Activated B cell treated with CpG ODN at 0.5 μM for 24 hours (primary cell): ENCODE results near the gene ZNF534. TPM values are rescaled to one million over a fixed set of nuclear protein-coding genes. Genes with fewer than 3 reads are reported as not detected.
"Not testable (repeated sequence)": the region's sequence is repeated elsewhere in the genome, so short reads cannot be mapped to it uniquely, and the experiment has no call there.

Experiments
- ATAC-seq: fragments of 200-7000 bp; cut with Tn5 transposase; one replicate; pipeline ENCODE4 v1.10.0; 2021; ENCODE audit warnings: low read depth, mild to moderate bottlenecking, moderate library complexity
- CTCF ChIA-PET: fragments of 350-600 bp; sonication (Branson Sonifier 250); formaldehyde crosslinking; loops from one replicate; lab custom pipeline; 2021; ENCODE audit warnings: antibody characterized with exemption; lab: Charles Lee
- POLR2A ChIA-PET: fragments of 350-600 bp; sonication (Branson Sonifier 250); formaldehyde crosslinking; loops from one replicate; lab custom pipeline; 2021; ENCODE audit warnings: antibody characterized with exemption; lab: Charles Lee
- DNase-seq: peaks from one replicate; pipeline ENCODE4 v3.0.0; 2022
- H3K27ac Mint-ChIP-seq: one replicate; pipeline ENCODE4 v1.8.0; 2020; ENCODE audit warnings: mixed read lengths
- H3K27me3 Mint-ChIP-seq: one replicate; pipeline ENCODE4 v1.8.0; 2021; ENCODE audit warnings: mixed read lengths
- H3K36me3 Mint-ChIP-seq: one replicate; pipeline ENCODE4 v1.8.0; 2021; ENCODE audit warnings: low read depth, mixed read lengths
- H3K4me1 Mint-ChIP-seq: one replicate; pipeline ENCODE4 v1.8.0; 2021; ENCODE audit warnings: mixed read lengths
- H3K4me3 Mint-ChIP-seq: one replicate; pipeline ENCODE4 v1.8.0; 2020; ENCODE audit warnings: mild to moderate bottlenecking, mixed read lengths
- H3K9me3 Mint-ChIP-seq: one replicate; pipeline ENCODE4 v1.8.0; 2020; ENCODE audit warnings: mixed read lengths
- CTCF ChIP-seq: fragments of 200-600 bp; IDR thresholded peaks from one replicate; pipeline ENCODE4 v1.8.0; 2022; ENCODE audit warnings: antibody characterized with exemption, mild to moderate bottlenecking
- intact Hi-C: fragments of 100-400 bp; cut with micrococcal nuclease; formaldehyde crosslinking; loops from one replicate; pipeline ENCODE4 v1.15.1; 2024
- total RNA-seq: library from RNA; stranded (reverse); gene quantifications from 2 replicates; pipeline ENCODE4 v1.2.3, GENCODE V29; 2022

The ZNF534 gene
- total RNA-seq, 1 donor from 2014 or later = 0.16 TPM

DNA sequence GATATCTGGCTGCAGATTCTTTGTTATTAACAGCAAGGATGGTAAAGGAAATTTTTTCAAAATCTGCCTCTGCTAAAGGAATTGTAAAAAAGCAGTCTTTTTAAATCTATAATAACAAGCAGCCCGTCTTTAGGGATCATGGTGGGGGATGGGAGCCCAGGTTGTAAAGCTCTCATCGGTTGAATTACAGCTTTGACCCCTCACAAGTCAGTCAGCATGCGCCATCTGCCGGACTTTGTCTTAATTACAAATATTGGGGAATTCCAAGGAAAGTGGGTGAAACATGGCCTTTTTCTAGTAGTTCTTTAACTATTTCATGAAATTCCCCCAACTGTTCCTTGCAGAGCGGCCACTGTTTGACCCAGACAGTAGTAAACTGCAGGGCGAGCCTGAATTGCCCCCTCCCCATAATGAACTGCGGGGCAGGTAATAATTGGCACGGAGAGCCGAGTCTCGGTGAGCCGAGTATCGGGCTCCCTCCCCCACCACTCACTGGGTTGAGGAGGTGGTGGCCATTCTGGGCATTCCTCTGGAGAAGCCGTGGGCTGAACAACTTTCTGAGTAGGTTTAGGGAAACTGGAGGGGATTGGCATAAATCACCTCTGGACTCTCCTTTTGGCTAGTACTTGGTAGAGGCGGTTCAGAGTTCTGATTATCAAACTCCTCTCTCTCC, 36.0 kb downstream of the ZNF534 start:
- peaks cover 65% of the 10 kb centered on the region for H3K9me3 Mint-ChIP-seq
- H3K4me3 Mint-ChIP-seq = no peak overlapping the region
- DNase-seq (no peak), ATAC-seq (no peak)
- peaks cover 62% of the 10 kb centered on the region for H3K36me3 Mint-ChIP-seq
- H3K4me1 Mint-ChIP-seq = no peaks in the 10 kb centered on the region
- ChIA-PET CTCF (no interaction called here), POLR2A (no interaction called here)
- no peak overlapping the region for H3K27ac Mint-ChIP-seq
- TF ChIP-seq CTCF = no peak
- no peaks in the 10 kb centered on the region for H3K27me3 Mint-ChIP-seq
- intact Hi-C loops = no loop called here

- Mint-ChIP-seq H3K4me3 (no peak overlapping the region), H3K4me1 (no peaks in the 10 kb centered on the region), H3K9me3 (peaks cover 62% of the 10 kb centered on the region), H3K27ac (no peak overlapping the region), H3K27me3 (no peaks in the 10 kb centered on the region), H3K36me3 (peaks cover 72% of the 10 kb centered on the region)
- ATAC-seq (no peak), DNase-seq (no peak)
- POLR2A ChIA-PET = no interaction called here
- intact Hi-C loops = no loop called here
- CTCF ChIA-PET = no interaction called here
- no peak for TF ChIP-seq CTCF
Measured at GRCh38 chr19:52473655-52474350, 44.9 kb downstream of the ZNF534 start.

DNA sequence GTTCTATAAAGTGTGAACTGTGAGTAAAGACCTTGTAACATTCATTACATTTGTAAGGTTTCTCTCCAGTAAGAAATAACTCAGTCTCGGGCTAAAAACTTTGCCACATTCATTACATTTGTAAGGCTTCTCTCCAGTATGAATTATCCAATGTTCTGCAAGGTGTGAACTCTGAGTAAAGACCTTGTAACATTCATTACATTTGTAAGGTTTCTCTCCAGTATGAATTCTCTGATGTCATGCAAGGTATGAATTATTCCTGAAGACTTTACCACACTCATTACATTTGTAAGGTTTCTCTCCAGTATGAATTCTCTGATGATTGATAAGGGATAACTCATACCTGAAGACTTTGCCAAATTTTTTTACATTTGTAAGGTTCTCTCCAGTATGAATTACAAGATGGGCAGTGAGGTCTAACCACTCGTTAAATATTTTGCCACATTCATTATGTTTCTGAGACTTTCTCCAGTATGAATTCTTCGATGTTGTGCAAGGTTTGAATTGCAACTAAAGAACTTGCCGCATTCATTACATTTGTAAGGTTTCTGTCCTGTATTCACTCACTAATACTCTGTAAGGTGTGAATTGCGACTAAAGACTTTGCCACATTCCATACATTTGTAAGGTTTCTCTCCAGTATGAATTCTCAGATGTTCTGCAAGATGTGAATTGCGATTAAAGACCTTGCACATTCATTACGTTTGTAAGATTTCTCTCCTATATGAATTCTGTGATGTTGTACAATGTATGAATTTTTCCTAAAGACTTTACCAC, 45.6 kb downstream of the ZNF534 start:
- ChIA-PET CTCF (no interaction called here), POLR2A (no interaction called here)
- no peaks in the 10 kb centered on the region for H3K4me1 Mint-ChIP-seq
- H3K27ac Mint-ChIP-seq = no peak overlapping the region
- intact Hi-C loops = no loop called here
- ATAC-seq (no peak), DNase-seq (no peak)
- no peak overlapping the region for H3K4me3 Mint-ChIP-seq
- H3K27me3 Mint-ChIP-seq = no peaks in the 10 kb centered on the region
- TF ChIP-seq CTCF = no peak
- peaks cover 58% of the 10 kb centered on the region for H3K9me3 Mint-ChIP-seq
- peaks cover 69% of the 10 kb centered on the region for H3K36me3 Mint-ChIP-seq

DNA sequence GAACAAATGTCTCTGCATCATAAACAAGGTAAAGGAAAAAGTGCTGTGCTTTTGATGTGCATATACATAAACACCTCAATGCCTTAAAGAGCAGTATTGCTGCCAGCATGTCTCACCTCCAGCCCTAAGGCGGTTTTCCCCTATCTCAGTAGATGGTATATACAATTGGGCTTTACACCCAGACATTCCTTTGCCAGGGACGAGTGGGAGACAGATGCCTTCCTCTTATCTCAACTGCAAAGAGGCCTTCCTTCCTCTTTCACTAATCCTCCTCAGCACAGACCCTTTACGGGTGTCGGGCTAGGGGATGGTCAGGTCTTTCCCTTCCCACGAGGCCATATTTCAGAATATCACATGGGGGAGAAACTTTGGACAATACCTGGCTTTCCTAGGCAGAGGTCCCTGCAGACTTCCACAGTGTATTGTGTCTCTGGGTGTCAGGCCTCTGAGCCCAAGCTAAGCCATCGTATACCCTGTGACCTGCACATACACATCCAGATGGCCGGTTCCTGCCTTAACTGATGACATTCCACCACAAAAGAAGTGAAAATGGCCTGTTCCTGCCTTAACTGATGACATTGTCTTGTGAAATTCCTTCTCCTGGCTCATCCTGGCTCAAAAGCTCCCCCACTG, 55.3 kb downstream of the ZNF534 start:
- DNase-seq, H3K4me3 Mint-ChIP-seq, H3K27me3 Mint-ChIP-seq, H3K4me1 Mint-ChIP-seq, ATAC-seq, POLR2A ChIA-PET, CTCF ChIA-PET, intact Hi-C loops, H3K27ac Mint-ChIP-seq: not testable (repeated sequence)
- peaks cover 17% of the 10 kb centered on the region for H3K36me3 Mint-ChIP-seq
- H3K9me3 Mint-ChIP-seq = peaks cover 27% of the 10 kb centered on the region

DNA sequence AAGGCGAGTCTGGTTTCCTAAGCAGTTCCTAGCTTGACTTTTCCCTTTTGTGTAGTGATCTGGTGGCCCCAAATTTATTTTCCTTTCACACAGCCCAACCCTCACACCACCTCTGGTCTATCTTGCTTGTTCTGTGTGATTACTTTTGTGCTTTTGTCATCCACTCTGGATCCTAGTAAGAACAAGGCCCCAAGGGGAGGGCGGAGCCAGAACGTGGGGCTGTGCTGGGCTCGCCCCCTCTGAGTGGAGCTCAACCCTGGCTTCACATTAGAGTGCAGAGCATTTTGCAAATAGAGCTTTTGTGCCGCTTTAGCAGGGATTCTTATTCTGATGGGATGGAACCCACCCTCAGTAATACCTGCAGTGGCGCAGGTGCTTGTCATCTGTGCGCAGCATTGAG, 56.1 kb downstream of the ZNF534 start:
- DNase-seq, intact Hi-C loops, H3K4me1 Mint-ChIP-seq, H3K4me3 Mint-ChIP-seq, H3K27me3 Mint-ChIP-seq, CTCF ChIA-PET, H3K27ac Mint-ChIP-seq, POLR2A ChIA-PET, ATAC-seq: not testable (repeated sequence)
- Mint-ChIP-seq H3K9me3 (peaks cover 27% of the 10 kb centered on the region), H3K36me3 (peaks cover 17% of the 10 kb centered on the region)

- DNase-seq, POLR2A ChIA-PET, H3K27me3 Mint-ChIP-seq, H3K4me3 Mint-ChIP-seq, H3K27ac Mint-ChIP-seq, H3K4me1 Mint-ChIP-seq, intact Hi-C loops, ATAC-seq, CTCF ChIA-PET: not testable (repeated sequence)
- peaks cover 19% of the 10 kb centered on the region for H3K36me3 Mint-ChIP-seq
- H3K9me3 Mint-ChIP-seq = peaks cover 25% of the 10 kb centered on the region
Measured at GRCh38 chr19:52485561-52486240, 56.8 kb downstream of the ZNF534 start.
